Measurements from ENCODE around the gene PSORS1C1.
"Not testable (repeated sequence)": the region's sequence is repeated elsewhere in the genome, so short reads cannot be mapped to it uniquely, and the experiment has no call there.

PSORS1C1 gene

GRCh38 chr6:31114541-31114878 lies at the start of gene PSORS1C1:
Gene PSORS1C1, plus strand, starts transcription at chr6:31114800. Its CDS starts 14,833 bp downstream, at chr6:31129633.
- Histone ChIP-seq H3K36me3 (ENCODE audit: control insufficient read depth, insufficient read depth, low read length) (no peaks in the 10 kb centered on the region), H3K9ac (no peak within 1 kb of the TSS), H3K27me3 (ENCODE audit: control insufficient read depth, insufficient read depth, low read length) (no peaks in the 10 kb centered on the region), H3K9me3 (ENCODE audit: control insufficient read depth, low read length) (no peaks in the 10 kb centered on the region), H3K4me3 (ENCODE audit: low read depth, low read length) (no peak within 1 kb of the TSS), H2AFZ (peak within 1 kb of the TSS; percentile 78), H3K79me2 (peaks cover 6% of the 10 kb centered on the region), H3K4me1 (peaks cover 31% of the 10 kb centered on the region), H3K27ac (peak within 1 kb of the TSS; percentile 85), H3K4me2 (ENCODE audit: low read length) (peak within 1 kb of the TSS; percentile 37)
- TF ChIP-seq, protein P1, sequence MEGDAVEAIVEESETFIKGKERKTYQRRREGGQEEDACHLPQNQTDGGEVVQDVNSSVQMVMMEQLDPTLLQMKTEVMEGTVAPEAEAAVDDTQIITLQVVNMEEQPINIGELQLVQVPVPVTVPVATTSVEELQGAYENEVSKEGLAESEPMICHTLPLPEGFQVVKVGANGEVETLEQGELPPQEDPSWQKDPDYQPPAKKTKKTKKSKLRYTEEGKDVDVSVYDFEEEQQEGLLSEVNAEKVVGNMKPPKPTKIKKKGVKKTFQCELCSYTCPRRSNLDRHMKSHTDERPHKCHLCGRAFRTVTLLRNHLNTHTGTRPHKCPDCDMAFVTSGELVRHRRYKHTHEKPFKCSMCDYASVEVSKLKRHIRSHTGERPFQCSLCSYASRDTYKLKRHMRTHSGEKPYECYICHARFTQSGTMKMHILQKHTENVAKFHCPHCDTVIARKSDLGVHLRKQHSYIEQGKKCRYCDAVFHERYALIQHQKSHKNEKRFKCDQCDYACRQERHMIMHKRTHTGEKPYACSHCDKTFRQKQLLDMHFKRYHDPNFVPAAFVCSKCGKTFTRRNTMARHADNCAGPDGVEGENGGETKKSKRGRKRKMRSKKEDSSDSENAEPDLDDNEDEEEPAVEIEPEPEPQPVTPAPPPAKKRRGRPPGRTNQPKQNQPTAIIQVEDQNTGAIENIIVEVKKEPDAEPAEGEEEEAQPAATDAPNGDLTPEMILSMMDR (IDR thresholded peaks at IDR 0.05): no peak

- H3K9ac ChIP-seq: no peak overlapping the region
- no peaks in the 10 kb centered on the region for H3K36me3 ChIP-seq (ENCODE audit: control insufficient read depth, insufficient read depth, low read length)
- H3K4me1 ChIP-seq: no peaks in the 10 kb centered on the region
- H3K27ac ChIP-seq: no peak overlapping the region
- no peak overlapping the region for H2AFZ ChIP-seq
- H3K4me3 ChIP-seq (ENCODE audit: low read depth, low read length): no peak overlapping the region
- no peaks in the 10 kb centered on the region for H3K9me3 ChIP-seq (ENCODE audit: control insufficient read depth, low read length)
- H3K27me3 ChIP-seq (ENCODE audit: control insufficient read depth, insufficient read depth, low read length): no peaks in the 10 kb centered on the region
- no peak overlapping the region for H3K4me2 ChIP-seq (ENCODE audit: low read length)
- TF ChIP-seq, protein P1 (IDR thresholded peaks at IDR 0.05): no peak
- no peaks in the 10 kb centered on the region for H3K79me2 ChIP-seq
These were observed 49.0 kb upstream of the PSORS1C1 start for GRCh38 chr6:31065556-31065955.

GRCh38 chr6:31067028-31067427 lies 47.6 kb upstream of the PSORS1C1 start:
- H3K9ac ChIP-seq; H3K4me1 ChIP-seq; H3K27me3 ChIP-seq (ENCODE audit: control insufficient read depth, insufficient read depth, low read length); H3K79me2 ChIP-seq; H3K9me3 ChIP-seq (ENCODE audit: control insufficient read depth, low read length); H2AFZ ChIP-seq; H3K4me2 ChIP-seq (ENCODE audit: low read length); H3K36me3 ChIP-seq (ENCODE audit: control insufficient read depth, insufficient read depth, low read length); H3K27ac ChIP-seq; H3K4me3 ChIP-seq (ENCODE audit: low read depth, low read length): not testable (repeated sequence)

DNA sequence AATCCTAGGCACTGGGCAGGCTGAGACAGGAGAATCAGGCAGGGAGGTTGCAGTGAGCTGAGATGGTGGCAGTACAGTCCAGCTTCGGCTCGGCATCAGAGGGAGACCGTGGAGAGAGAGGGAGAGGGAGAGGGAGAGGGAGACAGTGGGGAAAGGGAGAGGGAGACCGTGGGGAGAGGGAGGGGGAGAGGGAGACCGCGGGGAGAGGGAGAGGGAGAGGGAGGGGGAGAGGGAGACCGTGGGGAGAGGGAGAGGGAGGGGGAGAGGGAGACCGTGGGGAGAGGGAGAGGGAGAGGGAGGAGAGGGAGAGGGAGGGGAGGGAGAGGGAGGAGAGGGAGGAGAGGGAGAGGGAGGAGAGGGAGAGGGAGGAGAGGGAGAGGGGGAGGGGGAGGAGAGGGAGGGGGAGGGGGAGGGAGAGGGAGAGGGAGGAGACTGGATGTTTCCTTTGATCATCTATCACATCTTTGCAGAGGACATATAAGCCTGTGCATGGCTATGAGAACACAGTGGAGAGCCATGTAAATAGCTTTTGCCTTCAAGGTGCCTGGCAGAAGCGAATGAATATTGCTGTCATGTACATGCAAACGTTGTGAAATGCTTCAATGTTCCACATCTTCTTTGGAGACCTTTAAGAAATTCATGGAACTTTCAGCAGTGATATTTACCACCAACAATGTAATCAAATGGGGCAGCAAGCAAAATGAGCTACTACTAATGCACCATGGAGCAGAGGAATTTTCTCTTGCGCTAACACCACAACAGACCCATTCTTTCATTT lies 46.5 kb upstream of the PSORS1C1 start:
- H3K9me3 ChIP-seq (ENCODE audit: control insufficient read depth, low read length); H3K4me1 ChIP-seq; H3K4me2 ChIP-seq (ENCODE audit: low read length); H3K27me3 ChIP-seq (ENCODE audit: control insufficient read depth, insufficient read depth, low read length); H2AFZ ChIP-seq; H3K9ac ChIP-seq; H3K27ac ChIP-seq; H3K79me2 ChIP-seq; H3K36me3 ChIP-seq (ENCODE audit: control insufficient read depth, insufficient read depth, low read length); H3K4me3 ChIP-seq (ENCODE audit: low read depth, low read length): not testable (repeated sequence)

- Histone ChIP-seq H3K9ac (no peak overlapping the region), H3K4me3 (ENCODE audit: low read depth, low read length) (no peak overlapping the region), H3K36me3 (ENCODE audit: control insufficient read depth, insufficient read depth, low read length) (no peaks in the 10 kb centered on the region), H2AFZ (no peak overlapping the region), H3K4me1 (peaks cover 8% of the 10 kb centered on the region), H3K9me3 (ENCODE audit: control insufficient read depth, low read length) (no peaks in the 10 kb centered on the region), H3K79me2 (no peaks in the 10 kb centered on the region), H3K27ac (no peak overlapping the region), H3K4me2 (ENCODE audit: low read length) (no peak overlapping the region), H3K27me3 (ENCODE audit: control insufficient read depth, insufficient read depth, low read length) (no peaks in the 10 kb centered on the region)
- TF ChIP-seq, protein P1 (IDR thresholded peaks at IDR 0.05): peak; percentile 81
These were observed 45.8 kb upstream of the PSORS1C1 start for GRCh38 chr6:31068669-31069340.

All from parathyroid adenoma (tissue), 2 donors.